Stimulated activated CD8-positive, alpha-beta memory T cell treated with anti-CD3 and anti-CD28 coated beads, Interleukin-2, amount 100 ng/mL, for 1 hour (primary cell): ENCODE data around the gene SPEF1.
"Not testable (repeated sequence)": the region's sequence is repeated elsewhere in the genome, so short reads cannot be mapped to it uniquely, and the experiment has no call there.

ENCODE experiments used
- DNase-seq, 2 donors: peaks; one replicate each; pipeline ENCODE4 v3.0.0-alpha.2; 2020; ENCODE audit warnings: low read depth in 2 of 2

Gene SPEF1

DNA sequence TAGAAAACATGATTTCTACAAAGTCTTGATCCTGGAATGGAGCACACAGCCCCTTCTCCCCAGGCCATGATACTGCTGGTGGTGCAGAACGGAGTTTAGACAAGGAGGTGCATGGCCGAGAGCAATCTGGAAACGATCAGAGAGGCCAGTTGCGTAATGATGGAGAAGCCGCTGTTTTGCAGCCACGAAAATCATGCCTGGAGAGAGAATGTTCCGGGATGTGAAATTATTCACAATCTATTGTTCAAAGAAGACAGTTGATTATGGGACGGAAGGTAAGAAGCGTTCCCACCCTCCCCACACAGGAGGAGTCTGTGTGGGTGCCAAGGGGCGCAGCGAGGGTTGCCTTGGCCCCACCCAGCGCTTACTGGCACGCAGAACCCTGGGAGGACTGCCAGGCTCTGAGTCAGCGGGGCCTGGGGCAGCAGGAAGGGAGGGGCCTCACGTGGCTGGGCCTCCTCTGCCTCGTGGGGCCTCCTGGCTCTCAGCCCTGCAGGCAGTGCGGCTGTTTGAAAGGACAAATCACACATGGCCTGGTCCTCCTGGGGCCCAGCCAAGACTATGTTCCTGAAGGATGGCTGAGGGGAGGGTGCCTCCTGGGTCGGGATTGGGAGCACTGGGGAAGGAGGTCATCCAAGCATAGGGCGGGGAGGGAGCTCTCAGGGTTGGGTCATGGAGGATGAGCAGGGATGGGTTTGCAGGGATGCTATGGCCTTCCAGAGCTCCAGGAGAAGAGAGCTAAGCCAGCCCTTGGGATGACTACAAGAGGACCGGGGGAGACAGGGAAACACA lies 30.4 kb upstream of the SPEF1 start:
- DNase-seq: peak; percentile 78 to 90

DNA sequence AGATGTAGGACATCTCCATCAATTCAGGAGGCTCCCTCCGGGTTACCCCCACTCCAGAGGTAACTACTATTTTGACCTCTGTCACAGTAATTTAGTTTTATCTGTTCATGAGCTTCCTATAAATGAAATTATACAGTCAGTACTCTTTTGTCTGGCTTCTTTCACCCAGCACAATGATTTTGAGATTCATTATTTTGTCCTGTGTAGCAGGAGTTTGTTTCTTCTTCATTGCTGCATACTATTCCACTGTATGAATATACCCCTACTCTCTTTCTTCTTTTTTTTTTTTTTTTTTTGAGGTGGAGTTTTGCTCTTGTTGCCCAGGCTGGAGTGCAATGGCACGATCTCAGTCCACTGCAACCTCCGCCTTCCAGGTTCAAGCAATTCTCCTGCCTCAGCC lies 27.3 kb upstream of the SPEF1 start:
- DNase-seq: no peak

DNA sequence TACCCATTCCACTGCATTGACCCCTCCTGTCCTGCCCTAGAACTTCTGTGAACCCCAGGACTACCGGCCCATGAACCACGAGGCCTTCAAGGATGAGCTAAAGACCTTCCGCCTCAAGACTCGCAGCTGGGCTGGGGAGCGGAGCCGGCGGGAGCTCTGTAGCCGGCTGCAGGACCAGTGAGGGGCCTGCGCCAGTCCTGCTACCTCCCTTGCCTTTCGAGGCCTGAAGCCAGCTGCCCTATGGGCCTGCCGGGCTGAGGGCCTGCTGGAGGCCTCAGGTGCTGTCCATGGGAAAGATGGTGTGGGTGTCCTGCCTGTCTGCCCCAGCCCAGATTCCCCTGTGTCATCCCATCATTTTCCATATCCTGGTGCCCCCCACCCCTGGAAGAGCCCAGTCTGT lies 23.5 kb upstream of the SPEF1 start:
- DNase-seq: no peak

DNA sequence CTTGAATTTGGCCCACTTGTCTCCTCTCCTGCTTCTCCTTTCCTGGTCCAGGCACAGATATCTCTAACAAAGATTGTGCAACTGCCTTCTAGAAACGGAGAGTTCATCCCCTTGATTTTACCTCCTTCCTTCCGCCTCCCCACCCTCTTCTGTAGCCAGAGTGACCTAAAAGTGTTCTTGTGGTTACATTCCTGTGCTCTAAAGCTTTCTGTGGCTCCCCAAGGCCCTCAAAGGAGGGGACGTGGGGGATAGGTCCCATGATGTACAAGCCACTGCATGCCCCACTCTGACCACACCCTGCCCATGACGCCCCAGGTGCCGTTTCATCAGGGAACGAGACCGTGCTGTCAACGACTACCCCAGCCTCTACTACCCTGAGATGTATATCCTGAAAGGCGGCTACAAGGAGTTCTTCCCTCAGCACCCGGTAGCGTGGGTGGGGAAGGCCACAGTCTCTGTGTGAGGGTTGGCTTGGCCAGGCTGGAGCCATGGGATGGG lies 23.1 kb upstream of the SPEF1 start:
- DNase-seq: no peak

DNA sequence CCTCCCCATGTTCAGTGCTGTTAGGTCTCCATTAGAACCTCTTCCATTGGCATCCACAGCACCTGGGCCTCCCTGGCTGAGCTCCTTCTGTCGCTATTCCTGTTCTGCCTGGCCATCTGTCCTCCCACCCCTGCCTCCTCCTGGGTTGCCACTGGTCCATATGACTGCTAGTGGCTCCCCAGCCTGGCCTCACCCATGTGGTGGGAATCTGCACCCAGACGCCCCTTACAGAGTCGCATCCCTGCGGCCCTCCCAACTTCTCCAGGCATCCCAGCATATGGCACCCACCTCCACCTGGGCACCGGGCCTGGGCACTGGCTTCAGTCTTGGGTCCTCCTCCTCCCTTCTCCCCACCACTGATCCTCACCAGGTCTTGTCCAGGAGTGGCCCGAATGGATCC lies 22.6 kb upstream of the SPEF1 start:
- DNase-seq: no peak

DNA sequence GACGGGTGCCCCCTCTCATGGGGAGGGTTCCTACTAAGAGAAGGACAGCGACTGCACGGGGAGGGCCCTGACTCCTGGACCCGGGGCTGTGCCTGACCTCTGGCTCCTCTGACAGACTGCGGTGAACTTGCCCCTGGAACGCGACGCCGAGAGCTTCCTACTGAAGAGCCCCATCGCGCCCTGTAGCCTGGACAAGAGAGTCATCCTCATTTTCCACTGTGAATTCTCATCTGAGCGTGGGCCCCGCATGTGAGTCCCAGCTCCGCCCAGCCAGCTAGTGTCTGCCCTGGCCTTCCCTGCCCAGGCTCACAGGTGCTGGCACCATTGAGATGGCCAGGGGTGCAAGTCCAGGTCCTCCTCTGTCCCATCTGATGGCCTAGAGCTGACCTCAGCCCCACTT lies 22.0 kb upstream of the SPEF1 start:
- DNase-seq: no peak

DNA sequence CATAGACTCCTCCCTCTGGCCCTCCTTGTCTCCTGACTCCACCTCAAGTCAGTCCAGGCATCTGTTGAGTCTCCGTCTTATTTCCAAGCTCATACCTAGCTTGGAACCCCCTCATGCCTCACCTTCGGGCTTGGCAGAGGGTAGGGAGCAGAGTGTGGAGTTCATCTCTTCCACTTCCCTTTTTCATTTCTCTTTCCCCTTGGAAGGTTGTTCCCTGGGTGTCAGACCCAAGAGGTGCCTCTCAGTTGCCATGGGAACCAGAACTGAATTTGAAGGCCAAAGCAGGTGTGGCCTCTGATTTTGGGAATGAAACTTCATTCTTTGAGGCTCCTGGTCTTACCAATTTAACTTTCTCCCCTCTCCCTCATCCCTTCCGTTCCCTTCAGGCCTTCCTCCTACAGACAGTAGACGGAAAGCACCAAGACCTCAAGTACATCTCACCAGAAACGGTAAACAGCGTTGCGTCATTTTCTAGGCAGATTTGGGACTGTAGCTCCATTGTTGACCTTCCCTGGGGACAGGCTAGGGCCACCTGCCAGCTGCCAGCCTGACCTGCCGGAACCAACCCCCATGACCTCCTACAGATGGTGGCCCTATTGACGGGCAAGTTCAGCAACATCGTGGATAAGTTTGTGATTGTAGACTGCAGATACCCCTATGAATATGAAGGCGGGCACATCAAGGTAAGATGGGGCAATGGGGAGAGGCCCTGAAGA lies 21.4 kb upstream of the SPEF1 start:
- DNase-seq: no peak

DNA sequence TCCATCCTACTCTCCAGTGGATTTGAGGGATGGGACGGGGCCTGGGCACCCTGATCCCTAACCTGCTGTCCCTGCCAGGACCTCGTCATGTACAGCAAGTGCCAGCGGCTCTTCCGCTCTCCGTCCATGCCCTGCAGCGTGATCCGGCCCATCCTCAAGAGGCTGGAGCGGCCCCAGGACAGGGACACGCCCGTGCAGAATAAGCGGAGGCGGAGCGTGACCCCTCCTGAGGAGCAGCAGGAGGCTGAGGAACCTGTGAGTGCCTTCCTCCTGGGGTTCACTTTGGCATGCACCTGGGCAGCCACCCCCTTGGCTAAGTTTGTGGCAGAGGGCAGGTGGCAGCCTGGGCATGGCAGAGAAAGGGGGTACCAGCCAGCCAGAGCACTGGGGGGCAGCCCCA lies 20.6 kb upstream of the SPEF1 start:
- DNase-seq: no peak

DNA sequence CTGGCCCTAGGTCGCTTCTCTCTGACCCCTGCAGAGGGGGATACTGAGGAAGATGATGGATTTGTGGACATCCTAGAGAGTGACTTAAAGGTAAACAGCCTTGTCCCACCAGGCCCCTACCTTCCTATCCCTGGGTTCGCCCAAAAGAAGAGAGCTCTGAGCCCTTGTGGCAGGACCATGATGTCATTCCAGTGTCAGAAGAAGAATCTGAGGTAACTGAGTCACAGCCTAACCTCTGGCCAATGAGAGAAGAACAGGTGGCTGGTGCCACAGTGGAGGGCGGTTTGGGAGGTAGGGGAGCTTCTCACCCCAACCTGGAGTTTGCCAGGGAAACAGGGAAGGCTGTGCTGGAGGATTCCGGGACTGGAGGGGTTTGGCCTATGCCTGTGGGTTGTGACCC lies 20.1 kb upstream of the SPEF1 start:
- no peak for DNase-seq

DNA sequence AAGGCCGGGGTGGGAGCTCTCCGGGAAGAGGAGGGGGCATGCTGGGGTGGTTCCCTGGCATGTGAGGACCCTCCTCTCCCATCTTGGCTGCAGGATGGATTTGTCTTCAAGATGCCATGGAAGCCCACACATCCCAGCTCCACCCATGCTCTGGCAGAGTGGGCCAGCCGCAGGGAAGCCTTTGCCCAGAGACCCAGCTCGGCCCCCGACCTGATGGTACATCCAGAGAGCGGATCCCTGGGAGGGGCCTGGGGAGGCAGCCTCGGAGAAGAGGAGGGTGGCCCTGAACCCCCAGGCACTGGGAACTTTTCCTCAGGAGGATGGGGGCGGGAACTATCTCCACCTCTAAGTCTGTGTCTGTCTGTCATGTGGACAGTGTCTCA lies 19.6 kb upstream of the SPEF1 start:
- DNase-seq: no peak

DNA sequence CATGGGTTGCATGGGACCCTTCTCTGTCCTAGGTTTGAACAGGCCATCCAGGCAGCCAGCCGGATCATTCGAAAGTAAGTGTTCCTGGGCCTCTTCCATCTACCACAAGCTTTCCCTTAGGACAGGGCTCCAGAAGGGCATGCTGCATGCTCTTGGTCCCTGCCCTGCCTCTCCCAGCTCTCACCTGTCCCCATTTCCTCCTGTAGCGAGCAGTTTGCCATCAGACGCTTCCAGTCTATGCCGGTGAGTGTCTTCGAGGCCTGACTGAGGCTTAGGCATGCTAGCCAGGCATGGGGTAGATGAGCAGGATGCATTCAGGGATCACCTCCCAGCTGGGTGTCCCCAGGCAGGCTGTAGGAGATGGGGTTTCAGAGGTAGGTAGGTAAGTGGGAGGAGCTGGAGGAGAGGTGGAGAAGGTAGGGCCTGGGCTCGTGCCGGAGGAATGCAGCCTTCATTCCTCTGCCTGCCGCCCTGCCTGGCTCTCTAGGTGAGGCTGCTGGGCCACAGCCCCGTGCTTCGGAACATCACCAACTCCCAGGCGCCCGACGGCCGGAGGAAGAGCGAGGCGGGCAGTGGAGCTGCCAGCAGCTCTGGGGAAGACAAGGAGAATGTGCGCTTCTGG lies 19.1 kb upstream of the SPEF1 start:
- DNase-seq: no peak

DNA sequence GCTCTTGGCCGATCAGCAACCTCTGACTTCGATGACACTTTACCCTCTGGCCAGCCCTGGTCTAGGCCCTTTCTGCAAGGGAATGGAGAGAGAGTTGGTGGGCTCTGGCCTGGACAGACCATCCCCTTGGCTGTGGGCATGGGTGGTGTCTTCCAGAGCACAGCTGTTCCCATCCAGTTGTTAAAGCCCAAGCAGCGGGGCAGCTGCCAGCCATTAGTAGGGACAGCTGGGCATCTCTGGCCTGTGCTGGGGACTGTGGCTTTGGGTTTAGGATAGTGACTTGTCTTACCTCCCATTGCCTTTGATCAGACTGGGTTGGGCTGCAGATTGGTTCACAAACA lies 17.6 kb upstream of the SPEF1 start:
- DNase-seq: no peak

DNA sequence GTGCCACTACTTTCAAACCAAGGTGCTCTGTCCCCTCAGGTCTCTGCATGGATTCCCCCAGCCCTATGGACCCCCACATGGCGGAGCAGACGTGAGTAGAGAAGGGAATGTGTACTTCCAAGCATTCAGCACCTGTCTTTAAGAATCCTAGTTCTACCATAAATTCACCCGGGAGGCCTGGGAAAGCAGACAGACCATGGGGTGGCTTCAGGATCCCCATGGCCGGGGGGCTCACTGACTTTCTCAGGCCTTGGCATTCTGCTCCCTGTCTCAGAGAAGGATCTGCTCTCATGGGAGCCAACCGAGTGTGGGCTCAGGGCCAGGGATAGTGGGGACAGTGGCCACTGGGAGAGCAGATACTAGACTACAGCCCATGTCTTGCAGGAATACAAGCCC lies 17.1 kb upstream of the SPEF1 start:
- DNase-seq: no peak

DNA sequence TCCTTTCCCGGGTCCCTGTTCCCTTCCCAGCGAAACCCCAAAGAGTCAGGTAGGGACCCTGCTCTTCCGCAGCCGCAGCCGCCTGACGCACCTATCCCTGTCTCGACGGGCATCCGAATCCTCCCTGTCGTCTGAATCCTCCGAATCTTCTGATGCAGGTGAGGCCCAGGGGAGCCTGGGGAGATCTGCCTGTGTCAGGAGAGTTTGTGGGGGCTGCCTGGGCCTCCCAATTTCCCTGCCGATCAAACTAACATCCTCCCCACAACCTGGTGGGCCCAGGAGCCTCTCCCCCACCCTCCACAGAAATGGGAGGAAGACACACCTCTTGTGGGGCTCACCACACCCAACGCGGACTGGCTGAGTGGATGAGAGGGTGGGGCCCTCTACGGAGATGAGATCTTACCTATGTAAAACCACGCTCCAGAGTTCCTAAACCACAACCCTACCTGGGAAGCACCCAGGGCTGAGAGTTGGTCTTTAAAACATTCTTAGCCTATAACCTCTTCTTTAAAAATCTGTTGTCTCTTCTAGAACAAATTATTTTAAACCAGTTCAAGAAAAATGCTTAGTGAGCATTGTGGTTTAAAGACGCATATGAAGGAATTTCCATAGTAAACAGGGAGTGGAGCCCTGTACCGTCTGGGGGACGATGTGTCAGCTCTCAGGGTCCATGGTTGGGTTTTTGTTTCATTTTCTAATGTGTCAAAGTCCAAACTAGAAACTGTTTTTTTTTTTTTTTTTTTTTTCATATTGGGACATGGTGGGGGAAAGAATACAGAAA lies 16.5 kb upstream of the SPEF1 start:
- DNase-seq: no peak

DNA sequence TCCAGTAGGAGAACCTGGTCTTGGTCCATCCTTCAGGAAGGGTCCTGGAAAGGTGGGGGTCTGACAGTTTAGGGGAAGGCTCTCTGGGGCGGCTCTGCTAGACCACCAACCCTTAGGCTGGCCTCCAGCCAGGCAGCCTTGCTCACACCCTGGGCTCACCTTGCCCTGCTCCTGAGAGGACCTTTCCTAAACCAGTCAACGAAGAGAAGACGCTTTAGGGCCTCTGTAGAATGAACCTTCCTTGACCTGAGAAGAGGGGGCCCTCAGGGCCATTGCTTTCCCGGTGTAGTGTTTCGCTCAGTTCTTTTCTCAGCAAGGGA lies 15.9 kb upstream of the SPEF1 start:
- DNase-seq: no peak

DNA sequence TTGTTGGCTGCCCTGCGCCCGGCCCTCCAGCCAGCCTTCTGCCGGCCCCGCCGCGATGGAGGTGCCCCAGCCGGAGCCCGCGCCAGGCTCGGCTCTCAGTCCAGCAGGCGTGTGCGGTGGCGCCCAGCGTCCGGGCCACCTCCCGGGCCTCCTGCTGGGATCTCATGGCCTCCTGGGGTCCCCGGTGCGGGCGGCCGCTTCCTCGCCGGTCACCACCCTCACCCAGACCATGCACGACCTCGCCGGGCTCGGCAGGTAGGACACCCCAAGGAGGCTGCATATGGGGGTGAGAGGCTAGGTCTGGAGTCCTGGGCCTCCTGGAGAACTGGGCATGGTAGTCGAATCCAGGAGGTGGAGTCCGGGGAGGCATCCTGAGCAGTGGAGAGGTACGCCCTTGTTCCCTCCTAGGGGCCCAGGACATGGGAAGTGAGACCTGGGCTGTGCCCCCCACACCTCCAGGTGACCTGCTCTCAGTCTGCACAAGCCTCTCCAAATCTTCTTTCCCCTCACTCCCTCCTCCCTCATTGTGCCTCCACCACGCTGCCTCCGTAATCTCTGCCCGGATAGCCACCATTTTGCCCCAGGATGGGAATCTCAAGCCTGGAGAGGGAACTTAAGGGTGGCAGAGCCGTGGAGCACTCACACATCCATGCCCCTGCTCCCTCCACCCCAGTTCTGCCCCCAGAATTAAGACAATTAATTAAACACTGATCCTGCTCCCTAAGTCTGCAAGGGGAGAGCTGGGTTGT lies 15.4 kb upstream of the SPEF1 start:
- no peak for DNase-seq

DNA sequence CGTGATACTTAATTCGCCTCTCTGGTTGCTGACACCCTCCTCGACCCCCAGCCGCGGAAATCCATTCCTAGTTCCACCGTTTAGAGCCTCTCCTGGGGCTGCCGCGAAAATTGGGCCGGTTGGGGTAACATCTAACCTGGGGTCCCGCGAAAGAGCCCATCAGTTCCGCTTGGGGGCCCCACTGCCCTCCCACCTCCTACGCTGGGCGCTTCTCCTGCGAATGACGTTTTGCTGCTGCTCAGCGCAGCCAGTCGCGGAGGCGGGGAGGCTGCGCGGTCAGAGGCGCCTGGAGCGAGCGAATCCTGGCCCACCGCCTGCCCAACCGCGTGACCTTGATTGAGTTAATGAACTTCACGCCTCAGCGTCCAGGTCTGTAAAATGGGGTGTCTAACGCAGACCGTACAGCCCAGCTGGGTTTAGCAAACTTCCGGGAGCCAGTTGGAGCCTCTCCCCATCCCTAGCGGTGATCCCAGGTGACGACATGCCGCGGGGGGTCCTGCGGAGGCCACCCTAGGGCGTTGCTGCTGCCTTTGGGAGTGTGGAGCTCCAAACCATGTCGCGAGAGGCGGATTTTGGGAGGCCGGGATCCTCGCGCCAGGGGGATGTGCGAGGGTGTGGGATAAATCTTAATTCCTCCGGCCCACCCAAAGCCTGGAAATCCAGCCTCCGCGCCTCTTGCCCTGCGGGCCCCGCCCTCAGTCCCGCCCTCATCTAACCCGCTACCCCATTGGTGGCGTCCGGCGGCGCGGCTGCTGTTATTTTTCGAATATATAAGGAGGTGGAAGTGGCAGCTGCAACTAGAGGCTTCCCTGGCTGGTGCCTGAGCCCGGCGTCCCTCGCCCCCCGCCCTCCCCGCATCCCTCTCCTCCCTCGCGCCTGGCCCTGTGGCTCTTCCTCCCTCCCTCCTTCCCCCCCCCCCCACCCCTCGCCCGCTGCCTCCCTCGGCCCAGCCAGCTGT lies 14.5 kb upstream of the SPEF1 start, which contains the start of gene CDC25B:
Gene CDC25B (plus strand): TSS at position 800 of the 958 bp plus-strand sequence. CDS start 222 bp downstream, outside the sequence.
- peak; percentile 76 to 84 for DNase-seq

DNA sequence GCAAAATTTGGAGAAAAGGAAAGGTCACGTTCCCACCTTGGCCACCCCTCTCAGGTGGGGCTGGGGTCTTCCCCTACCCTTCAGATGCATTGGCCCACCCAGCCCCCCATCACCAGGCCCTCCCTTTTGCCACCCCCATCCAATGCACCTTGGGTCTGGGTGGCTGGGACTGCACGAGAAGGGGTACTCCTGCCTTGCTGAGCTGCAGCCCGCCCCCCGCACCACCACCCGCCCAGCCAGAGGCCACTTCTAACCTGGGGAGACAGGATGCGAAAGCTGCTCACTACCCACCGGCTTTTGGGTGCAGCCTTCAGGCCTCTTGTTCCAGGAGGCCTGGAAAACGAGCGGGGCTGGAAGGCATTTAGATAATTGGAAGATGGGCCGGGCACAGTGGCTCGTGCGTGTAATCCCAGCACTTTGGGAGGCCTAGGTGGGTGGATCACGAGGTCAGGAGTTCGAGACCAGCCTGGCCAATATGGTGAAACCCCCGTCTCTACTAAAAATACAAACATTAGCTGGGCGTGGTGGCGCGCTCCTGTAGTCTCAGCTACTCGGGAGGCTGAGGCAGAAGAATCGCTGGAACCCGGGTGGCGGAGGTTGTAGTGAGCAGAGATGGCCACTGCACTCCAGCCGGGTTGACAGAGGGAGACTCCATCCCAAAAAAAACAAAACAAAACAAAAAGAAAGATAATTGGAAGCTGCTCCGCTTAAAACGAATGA lies 13.6 kb upstream of the SPEF1 start:
- DNase-seq: no peak

DNA sequence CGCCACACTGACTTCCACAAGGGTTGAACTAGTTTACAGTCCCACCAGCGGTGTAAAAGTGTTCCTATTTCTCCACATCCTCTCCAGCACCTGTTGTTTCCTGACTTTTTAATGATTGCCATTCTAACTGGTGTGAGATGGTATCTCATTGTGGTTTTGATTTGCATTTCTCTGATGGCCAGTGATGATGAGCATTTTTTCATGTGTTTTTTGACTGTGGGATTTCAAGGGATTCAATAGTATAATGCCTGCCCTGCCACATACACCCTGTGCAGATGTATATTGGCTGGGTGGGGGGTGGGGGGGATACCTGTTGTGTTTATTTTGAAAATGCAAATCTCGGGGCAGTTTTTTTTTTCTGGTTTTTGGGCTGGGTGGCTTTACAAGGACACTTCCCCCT lies 12.9 kb upstream of the SPEF1 start:
- DNase-seq: not testable (repeated sequence)

DNA sequence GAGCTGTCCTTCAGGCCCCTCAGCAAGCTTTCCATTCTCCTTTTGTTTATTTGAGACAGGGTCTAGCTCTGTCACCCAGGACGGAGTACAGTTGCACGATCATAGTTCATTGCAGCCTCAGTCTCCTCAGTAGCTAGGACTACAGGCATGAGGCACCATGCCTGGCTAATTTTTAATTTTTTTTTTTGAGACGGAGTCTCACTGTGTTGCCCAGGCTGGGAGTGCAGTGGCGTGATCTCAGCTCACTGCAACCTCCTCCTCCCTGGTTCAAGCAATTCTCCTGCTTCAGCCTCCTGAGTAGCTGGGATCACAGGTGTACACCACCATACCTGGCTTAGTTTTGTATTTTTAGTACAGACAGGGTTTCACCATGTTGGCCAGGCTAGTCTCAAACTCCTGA lies 8.0 kb upstream of the SPEF1 start:
- DNase-seq: not testable (repeated sequence)
